Hepatocyte (in vitro differentiated cells): ENCODE data around the gene PLS1.

Experiments
- EZH2 ChIP-seq: fragments of 200-600 bp; sonication (generic); IDR thresholded peaks from 2 replicates; pipeline ENCODE4 v1.6.1; 2016; ENCODE audit warnings: antibody characterized with exemption, mild to moderate bottlenecking, borderline replicate concordance
- EZH2phosphoT487 ChIP-seq: fragments of 200-600 bp; sonication (generic); IDR thresholded peaks from one replicate; pipeline ENCODE4 v1.6.1; 2018; ENCODE audit warnings: antibody characterized with exemption, mild to moderate bottlenecking, low read depth, moderate library complexity; ENCODE audit not compliant: unreplicated experiment, severe bottlenecking
- TF ChIP-seq, protein P1 (sequence below): fragments of 200-600 bp; sonication (generic); IDR thresholded peaks from 2 replicates; pipeline ENCODE4 v1.5.1; 2016; ENCODE audit warnings: antibody characterized with exemption, mild to moderate bottlenecking; ENCODE audit not compliant: poor library complexity

DNA sequence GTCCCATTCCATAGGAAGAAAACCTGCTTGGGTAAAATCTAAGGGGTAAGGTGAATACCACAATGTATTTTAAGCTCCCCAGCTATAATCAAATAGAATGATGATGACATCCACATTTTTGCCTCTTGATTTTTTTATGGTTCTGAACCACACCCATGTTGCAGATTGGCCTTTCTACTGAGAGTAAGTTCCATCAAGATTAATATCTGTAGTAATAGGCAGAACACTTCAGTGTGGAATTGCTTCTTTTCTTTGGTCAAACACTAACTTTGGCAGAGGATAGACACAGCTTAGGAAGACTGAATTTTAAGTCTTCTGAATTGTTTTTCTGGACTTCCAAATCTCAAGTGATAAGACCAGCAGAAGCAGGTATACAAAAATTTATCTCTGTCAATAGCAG lies 27.0 kb downstream of the PLS1 start:
- TF ChIP-seq, protein P1, sequence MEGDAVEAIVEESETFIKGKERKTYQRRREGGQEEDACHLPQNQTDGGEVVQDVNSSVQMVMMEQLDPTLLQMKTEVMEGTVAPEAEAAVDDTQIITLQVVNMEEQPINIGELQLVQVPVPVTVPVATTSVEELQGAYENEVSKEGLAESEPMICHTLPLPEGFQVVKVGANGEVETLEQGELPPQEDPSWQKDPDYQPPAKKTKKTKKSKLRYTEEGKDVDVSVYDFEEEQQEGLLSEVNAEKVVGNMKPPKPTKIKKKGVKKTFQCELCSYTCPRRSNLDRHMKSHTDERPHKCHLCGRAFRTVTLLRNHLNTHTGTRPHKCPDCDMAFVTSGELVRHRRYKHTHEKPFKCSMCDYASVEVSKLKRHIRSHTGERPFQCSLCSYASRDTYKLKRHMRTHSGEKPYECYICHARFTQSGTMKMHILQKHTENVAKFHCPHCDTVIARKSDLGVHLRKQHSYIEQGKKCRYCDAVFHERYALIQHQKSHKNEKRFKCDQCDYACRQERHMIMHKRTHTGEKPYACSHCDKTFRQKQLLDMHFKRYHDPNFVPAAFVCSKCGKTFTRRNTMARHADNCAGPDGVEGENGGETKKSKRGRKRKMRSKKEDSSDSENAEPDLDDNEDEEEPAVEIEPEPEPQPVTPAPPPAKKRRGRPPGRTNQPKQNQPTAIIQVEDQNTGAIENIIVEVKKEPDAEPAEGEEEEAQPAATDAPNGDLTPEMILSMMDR: no peak
- no peak for TF ChIP-seq EZH2
- no peak for TF ChIP-seq EZH2phosphoT487
